ENCODE results near the gene UPP2. TPM values are rescaled to one million over a fixed set of nuclear protein-coding genes. Genes with fewer than 3 reads are reported as not detected.

UPP2 gene
- total and polyA plus RNA-seq, 2 of the 13 experiments (the other 11 are each of a cell fraction or from before 2014, with no cell fraction given) = 0.07 to 0.28 TPM

- TF ChIP-seq ETV5 (CRISPR knock-in tag; IDR thresholded peaks at IDR 0.05; ENCODE audit: borderline replicate concordance) (peak; percentile 84; the same call in 1 of the 2 replicates), FOSL2 (CRISPR knock-in tag; IDR thresholded peaks at IDR 0.05) (peak; percentile 97), THAP9 (CRISPR knock-in tag; IDR thresholded peaks at IDR 0.05; ENCODE audit: borderline replicate concordance) (no peak), NR1H2 (CRISPR knock-in tag; IDR thresholded peaks at IDR 0.05; ENCODE audit: borderline replicate concordance, low read depth) (no peak), ZC3H4 (CRISPR knock-in tag; IDR thresholded peaks at IDR 0.05; ENCODE audit: borderline replicate concordance) (no peak), MYPOP (CRISPR knock-in tag; IDR thresholded peaks at IDR 0.05) (0 out of 2 replicates have a peak, but pooled peaks have one; percentile 48), HBP1 (CRISPR knock-in tag; IDR thresholded peaks at IDR 0.05; ENCODE audit: low read depth) (no peak), LBX2 (CRISPR knock-in tag; IDR thresholded peaks at IDR 0.05; ENCODE audit: borderline replicate concordance) (no peak), NFAT5 (CRISPR knock-in tag; IDR thresholded peaks at IDR 0.05) (no peak), ELF4 (CRISPR knock-in tag; IDR thresholded peaks at IDR 0.05; ENCODE audit: borderline replicate concordance) (no peak), IRF2 (CRISPR knock-in tag; IDR thresholded peaks at IDR 0.05) (peak; percentile 87), ZMYM3 (CRISPR knock-in tag; IDR thresholded peaks at IDR 0.05) (peak; percentile 90), ZNF432 (CRISPR knock-in tag; IDR thresholded peaks at IDR 0.05; ENCODE audit: borderline replicate concordance) (no peak), CC2D1A (CRISPR knock-in tag; IDR thresholded peaks at IDR 0.05) (no peak), ZNF251 (CRISPR knock-in tag; IDR thresholded peaks at IDR 0.05) (no peak), TBP (CRISPR knock-in tag; IDR thresholded peaks at IDR 0.05) (no peak), ATRX (CRISPR knock-in tag; IDR thresholded peaks at IDR 0.05; ENCODE audit: borderline replicate concordance) (no peak)
Measured at GRCh38 chr2:158128168-158128973, 26.7 kb downstream of the UPP2 start (continued).
